Transverse colon (tissue), 4 donors: ENCODE data around the gene KIFC1.

ENCODE experiments used
- CTCF ChIP-seq, 5 experiments: fragments of 200-600 bp in 3 of 5; fragments of 450-650 bp in 2 of 5; sonication (generic) in 3 of 5; IDR thresholded peaks; 1 replicate in 2 of 5; 2 replicates in 3 of 5; pipeline ENCODE4 v1.5.1; 2016 to 2017; ENCODE audit warnings: antibody characterized with exemption in 5 of 5, inconsistent platforms in 3 of 5, mild to moderate bottlenecking in 2 of 5, moderate library complexity in 1 of 5
- EP300 ChIP-seq: sonication (generic); formaldehyde crosslinking; IDR thresholded peaks from one replicate; pipeline ENCODE4 v1.6.1; 2017; ENCODE audit warnings: antibody characterized with exemption, low read depth
- POLR2A ChIP-seq: fragments of 450-650 bp; IDR thresholded peaks from one replicate; pipeline ENCODE4 v1.6.1; 2016; ENCODE audit warnings: antibody characterized with exemption, mild to moderate bottlenecking, moderate library complexity
- POLR2AphosphoS5 ChIP-seq, 3 donors: sonication (generic); formaldehyde crosslinking; IDR thresholded peaks; one replicate each; pipeline ENCODE4 v1.6.1; 2016; ENCODE audit warnings: antibody characterized with exemption in 3 of 3

DNA sequence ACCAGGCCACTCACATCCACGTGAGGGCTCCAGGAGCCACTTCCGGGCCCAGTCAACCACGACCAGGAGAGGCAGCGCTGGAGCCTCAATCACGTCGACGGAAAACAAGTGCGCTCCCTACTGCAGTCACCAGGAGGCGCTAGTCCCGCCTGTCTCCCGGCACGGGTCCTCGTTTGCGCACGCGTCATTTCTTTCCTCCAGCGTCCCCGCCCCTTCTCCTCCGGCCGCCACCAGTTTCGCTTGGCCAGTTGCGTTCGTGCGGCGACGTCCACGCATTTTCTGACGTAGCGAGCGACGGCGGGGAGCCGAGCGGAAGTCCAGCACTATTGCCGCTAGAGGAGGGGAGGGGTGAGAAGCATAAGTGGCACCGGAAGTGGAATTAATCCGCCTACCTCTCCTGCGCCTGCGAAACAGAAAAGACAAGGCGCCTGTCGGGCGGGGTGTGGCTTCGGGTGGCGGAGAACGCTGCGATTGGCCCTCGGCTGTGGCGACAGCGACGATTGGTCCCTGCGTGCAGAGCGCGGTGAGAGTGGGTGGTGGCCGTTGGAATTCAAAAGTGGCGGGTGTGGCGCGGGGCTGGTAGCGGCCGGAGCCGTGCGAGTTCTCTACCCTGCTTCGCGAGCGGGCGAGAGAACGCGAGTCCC, at the start of gene KIFC1:
- TF ChIP-seq POLR2A (no peak), CTCF (IDR thresholded peaks at IDR 0.05) (peak; percentile 92 to 99 (median 95)), EP300 (peak; percentile 56), POLR2AphosphoS5 (IDR thresholded peaks at IDR 0.05) (peak; percentile 30 to 66 (median 42))
